Mucosa of rectum (tissue), 2 donors: ENCODE results near the gene MMP14.

Experiments used
- H3K27ac ChIP-seq, 2 donors: one replicate each; pipeline ENCODE4 v1.7.0; 2013; ENCODE audit warnings: inconsistent platforms in 2 of 2, low read depth in 2 of 2, low read length in 2 of 2
- H3K27me3 ChIP-seq, 2 donors: one replicate each; pipeline ENCODE4 v1.7.0; 2013; ENCODE audit warnings: low read length in 2 of 2; ENCODE audit not compliant: control insufficient read depth in 2 of 2, insufficient read depth in 2 of 2
- H3K36me3 ChIP-seq, 2 donors: one replicate each; pipeline ENCODE4 v1.7.0; 2013; ENCODE audit warnings: low read length in 2 of 2; ENCODE audit not compliant: control insufficient read depth in 2 of 2, insufficient read depth in 2 of 2
- H3K4me1 ChIP-seq, 2 donors: one replicate each; pipeline ENCODE4 v1.7.0; 2013; ENCODE audit warnings: low read length in 2 of 2, mild to moderate bottlenecking in 1 of 2; ENCODE audit not compliant: control insufficient read depth in 2 of 2, insufficient read depth in 2 of 2
- H3K4me3 ChIP-seq, 2 donors: one replicate each; pipeline ENCODE4 v1.7.0; 2013; ENCODE audit warnings: low read length in 2 of 2
- H3K9ac ChIP-seq, 2 donors: one replicate each; pipeline ENCODE4 v1.7.0; 2013; ENCODE audit warnings: low read length in 2 of 2, low read depth in 1 of 2, mild to moderate bottlenecking in 1 of 2
- H3K9me3 ChIP-seq, 2 donors: one replicate each; pipeline ENCODE4 v1.7.0; 2013; ENCODE audit warnings: low read length in 2 of 2; ENCODE audit not compliant: control insufficient read depth in 2 of 2
- donor health status: healthy.
- donor health status: Normal muscosa, but diverticular disease.

The MMP14 gene

DNA sequence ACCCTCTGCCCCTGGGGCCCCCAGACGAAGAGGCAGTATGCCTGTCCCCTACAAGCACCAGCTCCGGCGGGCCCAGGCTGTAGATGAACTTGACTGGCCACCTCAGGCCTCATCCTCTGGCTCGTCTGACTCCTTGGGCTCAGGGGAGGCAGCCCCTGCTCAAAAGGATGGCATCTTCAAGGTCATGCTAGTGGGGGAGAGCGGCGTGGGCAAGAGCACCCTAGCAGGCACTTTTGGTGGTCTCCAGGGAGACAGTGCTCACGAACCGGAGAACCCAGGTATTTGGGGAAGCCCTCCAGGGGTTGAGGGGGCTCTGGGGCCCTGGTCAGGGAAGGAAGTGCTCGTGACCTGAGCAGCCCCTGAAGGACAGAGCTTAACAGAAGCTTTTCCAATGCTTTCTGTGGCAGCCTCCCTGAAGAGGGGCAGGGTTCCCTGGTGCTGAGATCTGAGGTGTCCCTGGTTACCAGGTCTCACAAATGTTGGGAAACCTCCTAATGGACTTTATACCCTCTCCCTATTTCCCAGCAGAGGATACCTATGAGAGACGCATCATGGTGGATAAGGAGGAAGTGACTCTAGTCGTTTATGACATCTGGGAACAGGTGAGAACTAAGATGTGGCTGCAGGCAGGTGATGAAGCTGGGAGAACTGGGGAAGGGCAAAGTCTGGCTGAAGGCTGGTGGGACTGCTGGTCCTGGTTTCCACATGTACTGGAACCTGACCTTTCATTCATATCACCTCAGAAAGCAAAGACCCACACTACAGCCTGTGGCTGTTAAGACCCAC, 48.5 kb downstream of the MMP14 start:
- Histone ChIP-seq H3K27me3 (peaks cover 2 to 3% of the 10 kb centered on the region in 2 donors), H3K4me3 (no peak overlapping the region), H3K9me3 (no peaks in the 10 kb centered on the region), H3K27ac (no peak overlapping the region), H3K36me3 (no peaks in the 10 kb centered on the region), H3K9ac (no peak overlapping the region), H3K4me1 (peaks cover 12 to 18% of the 10 kb centered on the region in 2 donors)

GRCh38 chr14:22885975-22886374, 49.6 kb downstream of the MMP14 start:
- Histone ChIP-seq H3K27me3 (peaks cover 2 to 3% of the 10 kb centered on the region in 2 donors), H3K4me1 (peaks cover 12 to 18% of the 10 kb centered on the region in 2 donors), H3K9ac (no peak overlapping the region), H3K9me3 (no peaks in the 10 kb centered on the region), H3K4me3 (peak overlapping the region; percentile 69 to 81), H3K27ac (peak overlapping the region; percentile 46 to 87), H3K36me3 (no peaks in the 10 kb centered on the region)

- Histone ChIP-seq H3K4me3 (peak overlapping the region; percentile 69 to 81), H3K27ac (peak overlapping the region; percentile 66 to 87), H3K4me1 (peaks cover 12 to 18% of the 10 kb centered on the region in 2 donors), H3K27me3 (peaks cover 2 to 3% of the 10 kb centered on the region in 2 donors), H3K9me3 (no peaks in the 10 kb centered on the region), H3K9ac (peak overlapping the region; percentile 60 to 68), H3K36me3 (no peaks in the 10 kb centered on the region)
Observed at GRCh38 chr14:22886500-22887259, 50.3 kb downstream of the MMP14 start.

GRCh38 chr14:22887260-22887989, 51.0 kb downstream of the MMP14 start:
- Histone ChIP-seq H3K27me3 (peaks cover 0 to 2% of the 10 kb centered on the region in 2 donors), H3K9ac (peak overlapping the region; percentile 60 to 68), H3K27ac (peak overlapping the region; percentile 66 to 87), H3K36me3 (no peaks in the 10 kb centered on the region), H3K4me3 (peak overlapping the region; percentile 69 to 81), H3K4me1 (peaks cover 11 to 14% of the 10 kb centered on the region in 2 donors), H3K9me3 (no peaks in the 10 kb centered on the region)

GRCh38 chr14:22887990-22888378, 51.6 kb downstream of the MMP14 start:
- Histone ChIP-seq H3K4me3 (peak overlapping the region in 1 of 2 donors; percentile 81), H3K27ac (peak overlapping the region in 1 of 2 donors; percentile 87), H3K9ac (no peak overlapping the region), H3K27me3 (no peaks in the 10 kb centered on the region), H3K36me3 (no peaks in the 10 kb centered on the region), H3K4me1 (peaks cover 7 to 10% of the 10 kb centered on the region in 2 donors), H3K9me3 (no peaks in the 10 kb centered on the region)

GRCh38 chr14:22888662-22889061, 52.3 kb downstream of the MMP14 start:
- no peaks in the 10 kb centered on the region for H3K9me3 ChIP-seq
- no peak overlapping the region for H3K9ac ChIP-seq
- no peaks in the 10 kb centered on the region for H3K36me3 ChIP-seq
- no peaks in the 10 kb centered on the region for H3K27me3 ChIP-seq
- H3K27ac ChIP-seq: peak overlapping the region in 1 of 2 donors; percentile 87
- H3K4me1 ChIP-seq: peaks cover 7 to 10% of the 10 kb centered on the region in 2 donors
- peak overlapping the region in 1 of 2 donors; percentile 81 for H3K4me3 ChIP-seq

- Histone ChIP-seq H3K4me1 (peaks cover 7 to 10% of the 10 kb centered on the region in 2 donors), H3K27me3 (no peaks in the 10 kb centered on the region), H3K9ac (no peak overlapping the region), H3K9me3 (no peaks in the 10 kb centered on the region), H3K4me3 (no peak overlapping the region), H3K36me3 (no peaks in the 10 kb centered on the region), H3K27ac (no peak overlapping the region)
Observed at GRCh38 chr14:22890416-22890815, 54.0 kb downstream of the MMP14 start.

GRCh38 chr14:22892488-22892887, 56.1 kb downstream of the MMP14 start:
- no peak overlapping the region for H3K4me3 ChIP-seq
- no peaks in the 10 kb centered on the region for H3K36me3 ChIP-seq
- H3K27ac ChIP-seq: no peak overlapping the region
- no peak overlapping the region for H3K9ac ChIP-seq
- H3K9me3 ChIP-seq: no peaks in the 10 kb centered on the region
- H3K27me3 ChIP-seq: no peaks in the 10 kb centered on the region
- H3K4me1 ChIP-seq: no peaks in the 10 kb centered on the region

DNA sequence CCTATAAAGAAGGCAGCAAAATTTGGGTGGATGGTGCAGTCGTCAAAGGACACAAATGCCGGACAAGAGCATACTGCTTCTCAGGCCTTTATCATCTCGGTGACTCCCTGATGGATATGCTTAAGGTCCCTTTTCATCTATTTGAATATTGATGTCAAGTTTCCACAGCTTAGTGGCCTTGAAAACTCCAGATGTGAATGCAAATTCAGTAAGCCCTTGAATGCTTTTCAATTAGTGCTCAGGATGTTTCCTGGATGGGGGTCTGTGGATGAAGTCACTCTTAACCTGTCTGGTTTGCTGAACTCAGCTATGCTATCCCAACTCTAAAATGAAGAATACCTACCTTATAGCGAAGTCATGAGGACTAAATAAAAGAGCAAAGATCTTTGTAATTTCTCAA, 57.3 kb downstream of the MMP14 start:
- Histone ChIP-seq H3K27ac (no peak overlapping the region), H3K4me1 (no peaks in the 10 kb centered on the region), H3K9me3 (no peaks in the 10 kb centered on the region), H3K27me3 (no peaks in the 10 kb centered on the region), H3K4me3 (no peak overlapping the region), H3K9ac (no peak overlapping the region), H3K36me3 (no peaks in the 10 kb centered on the region)
